ENCODE measurements around the gene RUNDC1.
A peak's percentile ranks its signal among the peaks of the same experiment; 100 is the strongest.
"Not testable (repeated sequence)": the region's sequence is repeated elsewhere in the genome, so short reads cannot be mapped to it uniquely, and the experiment has no call there.

RUNDC1 gene

DNA sequence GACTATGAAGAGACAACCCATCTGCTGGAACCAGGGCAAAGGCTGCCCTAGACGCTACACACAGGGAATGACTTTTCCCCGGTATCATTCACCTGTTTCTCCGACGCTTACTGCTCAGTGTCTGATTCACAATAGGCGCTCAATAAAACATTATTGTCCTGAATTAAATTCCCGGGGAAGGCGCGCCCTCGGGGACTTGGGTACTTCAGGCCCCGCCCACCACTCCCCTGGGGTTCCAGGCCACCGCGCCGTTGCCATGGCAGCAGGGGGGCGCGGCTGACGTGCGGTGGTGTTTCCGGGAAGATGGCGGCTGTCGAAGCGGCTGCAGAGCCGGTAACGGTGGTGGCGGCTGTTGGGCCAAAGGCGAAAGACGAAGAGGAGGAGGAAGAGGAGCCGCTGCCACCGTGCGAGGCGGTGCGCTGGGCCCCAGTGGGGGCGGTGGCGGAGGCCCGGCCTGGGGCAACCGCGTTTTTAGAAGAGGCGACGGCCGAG is at the start of gene RUNDC1:
Gene RUNDC1, plus strand, starts transcription at position 292 of the 492 bp plus-strand sequence. Its CDS starts 12 bp downstream, at position 304.
- peak; percentile 77 to 88 (median 80) for DNase-seq

DNA sequence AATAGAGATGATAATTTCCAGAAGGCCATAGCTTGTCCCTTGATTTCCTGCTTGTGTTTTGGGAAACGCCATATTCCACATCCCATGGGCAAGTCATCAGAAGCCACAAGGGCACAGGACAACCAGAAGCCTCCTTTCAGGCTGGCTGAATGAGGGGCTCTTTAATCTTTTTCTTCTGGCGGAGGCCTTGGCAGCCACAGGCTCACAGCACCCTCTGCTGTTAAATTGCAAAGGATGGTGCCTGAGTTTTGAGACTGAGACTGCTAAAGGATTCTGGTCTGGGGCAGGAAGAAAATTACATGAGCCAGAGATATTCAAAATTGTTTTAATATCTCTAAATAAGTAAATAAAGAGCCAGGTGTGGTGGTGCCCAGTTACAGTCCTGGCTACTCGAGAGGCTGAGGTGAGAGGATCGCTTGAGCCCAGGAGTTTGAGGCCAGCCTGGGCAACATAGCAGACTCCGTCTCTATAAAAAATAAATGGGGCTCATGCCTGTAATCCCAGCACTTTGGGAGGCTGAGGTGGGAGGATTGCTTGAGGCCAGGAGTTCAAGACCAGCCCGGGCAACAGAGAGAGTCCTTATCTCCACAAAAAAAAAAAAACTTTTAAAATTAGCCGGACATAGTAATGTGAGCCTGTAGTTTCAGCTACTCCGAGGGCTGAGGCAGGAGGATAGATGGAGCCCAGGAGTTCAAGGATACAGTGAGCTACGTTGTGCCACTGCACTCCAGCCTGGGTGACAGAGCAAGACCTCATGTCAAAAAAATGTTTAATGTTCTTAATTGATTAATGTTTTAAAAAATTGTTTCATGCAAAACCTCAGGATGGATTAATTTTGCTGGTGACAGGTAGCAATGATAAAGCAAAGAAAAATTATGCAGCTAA is 42.4 kb upstream of the RUNDC1 start:
- no peak for DNase-seq

DNA sequence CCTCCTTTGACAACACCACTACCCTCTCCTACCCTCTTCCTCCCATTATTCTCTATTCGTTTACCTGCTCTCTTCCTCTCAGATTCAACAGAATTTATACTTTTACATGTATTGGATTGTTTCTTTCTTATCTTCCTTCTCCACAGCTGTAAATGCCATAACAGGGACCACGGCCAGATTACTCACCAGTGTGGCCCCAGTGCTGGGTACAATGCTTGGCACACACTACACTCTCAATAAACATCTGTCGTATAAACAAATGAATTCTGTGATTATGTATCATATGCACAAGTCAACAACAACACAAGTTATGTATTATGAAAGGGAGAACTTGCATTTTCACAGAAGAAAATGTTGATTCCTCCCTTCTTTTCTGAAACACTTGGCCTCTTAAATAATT is 36.2 kb upstream of the RUNDC1 start:
- no peak for DNase-seq

DNA sequence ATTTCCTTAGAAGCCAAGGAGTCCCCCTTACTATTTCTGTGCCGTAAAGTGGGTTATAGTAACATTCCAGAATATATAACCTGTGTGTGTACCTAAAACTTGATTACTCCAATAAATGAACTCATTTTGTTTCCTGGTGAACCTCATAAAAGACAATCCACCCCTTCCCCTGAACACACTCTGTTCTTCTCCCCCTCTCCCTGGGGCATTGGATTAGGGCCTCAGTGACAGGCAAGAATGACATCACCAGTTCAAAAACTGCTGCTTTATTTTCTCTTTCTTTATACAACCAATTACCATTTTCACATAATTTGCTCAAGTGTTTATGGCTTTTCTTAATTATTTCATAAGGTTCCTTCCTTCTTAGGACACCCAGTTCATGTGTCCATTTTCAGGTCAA is 33.6 kb upstream of the RUNDC1 start:
- DNase-seq: no peak

DNA sequence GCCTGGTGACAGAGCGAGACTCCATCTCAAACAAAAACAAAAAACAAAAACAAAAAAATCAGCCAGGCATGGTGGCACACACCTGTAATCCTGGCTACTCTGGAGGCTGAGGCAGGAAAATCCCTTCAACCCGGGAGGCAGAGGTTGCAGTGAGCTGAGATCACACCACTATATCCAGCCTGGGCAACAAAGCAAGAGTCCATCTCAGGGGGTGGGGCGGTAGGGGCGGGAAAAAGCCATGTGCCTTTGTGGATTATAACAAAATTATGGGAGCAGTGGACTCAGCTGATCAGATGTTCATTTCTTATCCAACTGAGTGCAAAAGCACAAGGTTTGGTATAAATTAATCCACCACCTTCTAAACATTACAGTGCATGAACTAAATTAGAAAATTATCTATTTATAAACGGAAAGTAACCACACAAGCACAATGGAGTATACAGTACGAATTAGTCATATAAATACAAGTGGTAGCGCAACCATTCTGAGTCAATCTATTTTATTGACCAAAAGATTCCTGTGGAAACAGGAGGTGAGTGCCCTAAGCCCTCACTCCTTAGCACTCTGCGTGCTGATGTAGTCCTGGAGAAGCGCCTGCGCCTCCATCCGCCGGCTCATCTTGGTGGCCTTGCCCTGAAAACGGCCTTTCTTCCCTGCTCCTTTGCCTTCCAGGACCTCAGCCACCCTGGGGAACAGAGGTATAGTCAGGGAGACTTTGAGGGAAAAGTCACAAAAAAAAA is 30.2 kb upstream of the RUNDC1 start:
- DNase-seq: no peak

DNA sequence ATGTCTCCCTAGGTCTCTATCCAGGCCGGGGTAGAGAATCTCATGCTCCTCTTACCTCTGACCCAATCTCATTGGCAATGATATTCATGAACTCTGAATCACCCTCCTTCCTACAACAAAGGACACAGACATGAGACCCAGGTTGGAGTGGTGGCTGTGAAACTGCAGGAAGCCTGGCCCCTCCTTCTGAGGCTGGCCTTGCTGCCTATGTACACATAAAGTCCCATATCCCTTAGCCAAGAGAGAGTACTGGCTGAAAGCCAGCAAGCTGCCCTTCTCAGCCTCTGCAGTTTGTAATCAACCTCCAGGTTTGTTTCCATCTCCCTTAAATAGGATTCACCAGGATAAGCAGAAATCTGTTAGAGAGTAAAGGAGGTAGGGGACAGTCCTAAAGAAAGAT is 26.7 kb upstream of the RUNDC1 start:
- DNase-seq: no peak

DNA sequence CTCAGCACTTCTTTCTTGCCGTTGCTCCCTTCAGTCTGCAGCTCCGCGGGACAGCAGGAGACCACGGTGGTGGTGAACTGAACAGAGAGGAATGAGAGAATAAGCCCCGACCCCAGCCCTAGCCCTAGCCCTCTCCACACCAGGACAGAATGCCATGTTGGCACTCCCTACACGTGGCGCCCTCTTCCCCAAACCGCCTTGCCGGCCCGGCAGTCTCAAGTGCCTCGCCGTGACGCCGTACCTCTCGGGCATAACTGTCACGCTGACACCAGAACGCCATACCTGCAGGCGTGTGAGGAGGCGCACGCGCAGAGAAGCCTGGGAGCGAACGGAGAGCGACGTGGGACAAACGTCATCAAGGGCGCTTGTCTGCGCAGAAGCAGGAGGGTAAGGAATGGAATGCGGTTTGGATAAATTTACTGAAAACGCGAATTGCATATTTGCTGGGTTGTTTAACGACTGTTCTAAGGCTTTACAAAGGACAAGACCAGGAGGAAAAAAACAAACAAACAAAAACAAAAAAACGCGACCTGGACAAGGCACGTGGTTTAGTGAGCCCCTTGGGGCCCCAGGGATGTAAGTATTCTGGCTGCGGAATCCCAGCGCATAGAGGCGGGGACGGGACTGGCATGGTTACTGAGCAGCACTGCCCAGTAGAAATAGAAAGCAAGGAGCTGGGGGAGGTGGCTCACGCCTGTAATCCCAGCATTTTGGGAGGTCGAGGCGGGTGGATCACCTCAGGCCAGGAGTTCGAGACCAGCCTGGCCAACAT is 16.0 kb upstream of the RUNDC1 start, which contains the start of gene AARSD1:
Gene AARSD1, minus strand, starts transcription at position 294 of the 772 bp plus-strand sequence. Its CDS starts 14 bp downstream, at position 280.
- peak; percentile 61 to 79 (median 72) for DNase-seq

DNA sequence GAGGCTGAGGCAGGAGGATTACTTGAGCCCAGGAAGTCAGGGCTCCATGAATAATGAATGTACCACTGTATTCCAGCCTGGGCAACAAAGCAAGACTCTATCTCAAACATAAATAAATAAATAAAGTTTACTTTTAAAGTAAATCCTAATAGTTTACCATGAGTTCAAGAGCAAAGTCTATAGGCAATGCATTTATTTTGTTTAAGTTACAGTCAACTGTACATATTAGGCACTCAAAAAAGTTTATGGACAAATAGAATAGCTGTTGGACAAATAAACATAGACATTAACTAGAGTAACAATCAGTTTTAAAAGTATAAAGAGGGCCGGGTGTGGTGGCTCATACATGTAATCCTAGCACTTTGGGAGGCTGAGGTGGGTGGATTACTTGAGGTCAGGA is 12.4 kb upstream of the RUNDC1 start:
- DNase-seq: no peak

DNA sequence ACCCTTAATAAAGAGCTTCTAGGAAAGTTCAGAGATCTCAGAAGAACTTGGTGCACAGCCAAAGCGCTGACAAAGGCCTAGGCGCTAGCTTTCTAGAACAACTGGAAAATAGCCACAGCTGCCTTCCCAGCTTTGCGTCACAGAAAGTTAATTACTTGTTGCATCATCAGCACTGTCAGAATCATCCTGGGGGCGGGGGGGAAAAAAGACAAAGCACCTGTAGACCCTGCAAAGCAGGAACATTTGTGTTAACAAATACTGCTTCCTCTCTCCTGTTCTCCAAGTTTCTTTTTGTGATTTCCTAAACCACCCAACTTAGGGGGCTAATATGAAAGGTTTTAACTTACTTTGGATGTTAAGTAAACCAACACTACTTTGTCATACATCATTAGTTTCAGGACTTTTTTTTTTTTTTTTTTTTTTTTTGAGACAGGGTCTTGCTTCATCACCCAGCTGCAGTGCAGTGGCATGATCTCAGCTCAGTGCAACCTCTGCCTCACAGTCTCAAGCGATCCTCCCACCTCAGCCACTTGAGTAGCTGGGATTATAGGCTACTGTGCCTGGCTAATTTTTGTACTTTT is 11.3 kb upstream of the RUNDC1 start:
- DNase-seq: no peak

DNA sequence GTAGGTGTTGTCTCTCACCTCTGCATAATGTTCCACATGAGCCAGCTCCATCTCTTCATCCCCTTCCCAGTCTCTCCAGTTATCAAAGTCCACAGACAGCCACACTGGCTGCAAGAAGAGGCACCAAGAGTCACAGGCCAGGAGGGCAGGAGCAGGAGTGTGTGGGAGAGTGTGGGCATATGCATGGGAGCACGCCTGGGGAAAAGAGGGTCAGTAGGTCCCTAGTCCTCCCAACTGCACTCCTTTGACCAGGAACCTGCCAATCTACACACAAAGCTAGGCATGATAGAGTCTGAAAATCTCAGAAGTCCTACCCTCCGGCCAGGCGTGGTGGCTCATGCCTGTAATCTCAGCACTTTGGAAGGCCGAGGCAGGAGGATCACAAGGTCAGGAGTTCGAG is 8.8 kb upstream of the RUNDC1 start:
- DNase-seq: no peak

DNA sequence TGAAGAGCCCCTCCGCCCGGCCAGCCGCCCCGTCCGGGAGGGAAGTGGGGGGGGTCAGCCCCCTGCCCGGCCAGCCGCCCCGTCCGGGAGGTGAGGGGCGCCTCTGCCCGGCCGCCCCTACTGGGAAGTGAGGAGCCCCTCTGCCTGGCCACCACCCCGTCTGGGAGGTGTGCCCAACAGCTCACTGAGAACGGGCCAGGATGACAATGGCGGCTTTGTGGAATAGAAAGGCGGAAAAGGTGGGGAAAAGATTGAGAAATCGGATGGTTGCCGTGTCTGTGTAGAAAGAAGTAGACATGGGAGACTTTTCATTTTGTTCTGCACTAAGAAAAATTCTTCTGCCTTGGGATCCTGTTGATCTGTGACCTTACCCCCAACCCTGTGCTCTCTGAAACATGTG is 7.0 kb upstream of the RUNDC1 start:
- DNase-seq: not testable (repeated sequence)

DNA sequence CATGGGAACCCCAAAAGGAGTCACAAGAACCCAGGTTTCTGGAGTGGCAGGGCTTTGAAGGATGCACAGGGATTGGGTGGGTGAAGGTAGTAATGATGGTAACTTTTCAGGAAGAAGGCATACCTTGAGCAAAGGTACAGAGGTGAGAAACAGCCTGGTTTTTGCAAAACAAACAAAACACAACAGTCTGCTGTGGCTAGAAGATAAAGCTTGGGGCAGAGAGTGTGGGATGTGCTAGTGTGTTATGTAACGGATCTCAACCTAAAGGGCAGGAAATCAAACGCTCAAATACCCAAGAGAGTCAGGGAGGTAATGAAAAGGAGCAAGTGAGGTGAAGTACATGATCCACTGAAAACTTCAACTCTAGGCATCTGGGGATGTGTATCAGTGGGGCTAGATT is 5.1 kb upstream of the RUNDC1 start:
- DNase-seq: no peak

DNA sequence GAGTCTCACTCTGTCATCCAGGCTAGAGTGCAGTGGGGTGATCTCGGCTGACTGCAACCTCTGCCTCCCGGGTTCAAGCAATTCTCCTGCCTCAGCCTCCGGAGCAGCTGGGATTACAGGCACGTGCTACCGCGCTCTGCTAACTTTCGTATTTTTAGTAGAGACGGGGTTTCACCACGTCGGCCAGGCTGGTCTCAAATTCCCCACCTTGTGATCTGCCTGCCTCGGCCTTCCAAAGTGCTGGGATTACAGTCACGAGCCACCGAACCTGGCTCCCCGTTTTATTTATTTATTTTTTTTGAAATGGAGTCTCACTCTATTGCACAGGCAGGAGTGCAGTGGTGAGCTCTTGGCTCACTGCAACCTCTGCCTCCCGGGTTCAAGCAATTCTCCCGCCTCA is 4.7 kb upstream of the RUNDC1 start:
- not testable (repeated sequence) for DNase-seq

DNA sequence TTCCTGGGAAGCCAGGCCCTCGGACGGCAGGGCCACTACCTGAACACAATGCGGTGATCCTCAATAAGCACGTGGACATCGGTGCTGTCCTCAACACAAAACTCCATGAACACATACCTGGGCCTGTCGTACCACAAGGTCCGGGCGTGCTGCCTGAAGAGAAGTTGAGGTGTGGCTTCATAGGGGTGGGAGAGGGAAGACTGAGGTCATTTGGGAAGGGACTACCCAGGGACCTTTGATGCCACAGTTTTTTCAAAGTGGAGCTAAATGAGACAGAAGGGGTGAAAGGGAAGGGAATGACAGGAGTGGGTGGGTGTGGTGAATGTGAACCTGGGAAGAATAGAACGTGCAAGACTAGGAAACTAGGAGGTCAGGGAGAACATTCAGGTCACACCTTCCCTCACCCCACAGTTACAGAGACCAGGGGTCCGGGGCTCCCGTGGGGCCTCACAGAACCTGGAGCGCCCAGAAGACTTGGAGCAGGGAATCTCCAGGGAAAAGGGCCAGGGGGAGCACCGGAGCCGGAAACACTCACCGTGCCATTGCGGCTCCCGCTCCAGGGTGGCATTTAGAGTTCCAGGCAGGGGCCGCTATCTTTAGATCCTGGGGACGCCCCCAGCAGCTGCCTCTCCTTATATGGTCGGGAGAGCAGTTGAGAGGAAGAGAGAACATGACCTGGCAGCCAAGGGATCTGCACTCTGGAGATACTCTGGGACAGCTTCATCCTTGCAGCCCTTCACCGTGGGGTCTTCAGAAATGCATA is 673 bp upstream of the RUNDC1 start, which contains the start of gene PTGES3L:
Gene PTGES3L, minus strand, starts transcription at position 570 of the 763 bp plus-strand sequence. Its CDS starts 27 bp downstream, at position 543.
- DNase-seq: peak in 1 of 4 experiments; percentile 9

DNA sequence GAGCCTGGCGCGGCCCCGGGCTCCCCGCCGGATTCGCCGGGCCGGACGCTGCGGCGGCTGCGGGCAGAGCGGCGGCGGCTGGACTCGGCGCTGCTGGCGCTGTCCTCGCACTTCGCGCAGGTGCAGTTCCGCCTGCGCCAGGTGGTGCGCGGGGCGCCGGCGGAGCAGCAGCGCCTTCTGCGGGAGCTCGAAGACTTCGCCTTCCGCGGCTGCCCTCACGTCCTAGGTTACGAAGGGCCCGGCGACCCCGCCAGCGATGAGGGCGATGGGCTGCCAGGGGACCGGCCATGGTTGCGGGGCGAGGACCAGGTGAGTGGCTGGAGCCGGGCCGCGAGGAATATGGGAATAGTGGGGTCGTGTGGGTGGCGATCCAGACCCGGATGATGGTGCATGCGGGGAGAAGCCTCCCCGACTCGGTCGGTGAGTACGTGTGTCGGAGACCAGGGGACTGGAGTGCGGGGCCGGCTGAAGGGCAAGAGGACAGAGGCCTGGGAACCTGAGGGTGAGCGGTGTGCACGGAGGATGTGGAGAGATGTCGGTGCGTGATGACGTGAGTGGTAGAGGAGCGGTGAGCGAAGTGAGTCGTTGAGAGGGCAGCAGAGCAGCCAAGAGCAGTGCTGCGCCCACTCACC is 517 bp downstream of the RUNDC1 start:
- DNase-seq: peak; percentile 10 to 39 (median 26)

DNA sequence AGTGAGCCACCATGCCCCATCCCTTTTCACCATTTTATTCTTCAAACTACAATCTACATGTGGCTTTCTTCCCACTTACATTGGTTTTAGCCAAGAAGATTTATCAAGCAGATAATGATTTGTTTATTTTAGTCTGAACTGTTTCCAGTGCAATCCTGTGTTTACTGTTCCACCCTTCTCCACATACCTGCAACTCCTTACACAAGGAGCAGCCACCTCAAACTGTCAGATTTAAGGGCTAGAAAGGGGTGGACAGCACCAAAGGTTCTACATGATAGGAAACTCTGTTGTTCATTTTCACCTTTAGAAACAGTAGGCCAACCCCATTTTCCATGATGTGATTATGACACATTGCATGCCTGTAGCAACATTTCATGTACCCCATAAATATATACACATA is 1.9 kb downstream of the RUNDC1 start:
- no peak for DNase-seq

DNA sequence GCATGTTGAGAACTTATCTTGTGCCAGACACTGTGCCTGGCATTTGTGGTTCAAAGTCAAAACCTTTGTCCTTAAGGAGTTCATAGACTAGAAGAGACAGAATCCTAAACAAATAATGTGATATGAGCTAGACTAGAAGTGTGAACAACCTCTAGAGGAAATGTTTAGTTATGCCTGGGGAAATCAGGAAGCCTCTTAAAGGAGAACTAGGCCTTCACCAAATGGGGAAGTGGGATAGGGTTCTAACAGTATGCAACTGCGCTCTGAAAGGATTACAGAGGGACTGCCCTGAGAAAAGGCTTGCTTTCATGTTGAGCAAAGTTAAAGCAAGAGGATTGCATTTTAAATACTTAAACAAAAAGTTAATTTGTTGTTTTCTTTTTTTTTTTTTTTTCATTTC is 4.9 kb downstream of the RUNDC1 start:
- DNase-seq: no peak

DNA sequence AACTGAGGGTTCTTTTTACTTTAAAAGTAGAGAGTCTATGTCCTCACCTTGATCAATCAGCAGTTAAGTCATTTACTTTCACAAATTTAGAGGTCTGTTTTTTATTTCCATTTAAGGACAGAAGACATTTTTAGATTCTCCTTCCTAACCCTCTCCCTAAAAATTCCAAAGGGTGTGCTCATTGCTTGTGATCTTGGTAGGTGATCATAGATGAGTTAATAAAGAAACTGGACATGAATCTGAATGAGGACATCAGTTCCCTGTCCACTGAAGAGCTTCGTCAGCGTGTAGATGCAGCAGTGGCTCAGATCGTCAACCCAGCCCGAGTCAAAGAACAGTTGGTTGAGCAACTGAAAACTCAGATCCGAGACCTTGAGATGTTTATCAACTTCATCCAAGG is 8.8 kb downstream of the RUNDC1 start:
- DNase-seq: no peak

DNA sequence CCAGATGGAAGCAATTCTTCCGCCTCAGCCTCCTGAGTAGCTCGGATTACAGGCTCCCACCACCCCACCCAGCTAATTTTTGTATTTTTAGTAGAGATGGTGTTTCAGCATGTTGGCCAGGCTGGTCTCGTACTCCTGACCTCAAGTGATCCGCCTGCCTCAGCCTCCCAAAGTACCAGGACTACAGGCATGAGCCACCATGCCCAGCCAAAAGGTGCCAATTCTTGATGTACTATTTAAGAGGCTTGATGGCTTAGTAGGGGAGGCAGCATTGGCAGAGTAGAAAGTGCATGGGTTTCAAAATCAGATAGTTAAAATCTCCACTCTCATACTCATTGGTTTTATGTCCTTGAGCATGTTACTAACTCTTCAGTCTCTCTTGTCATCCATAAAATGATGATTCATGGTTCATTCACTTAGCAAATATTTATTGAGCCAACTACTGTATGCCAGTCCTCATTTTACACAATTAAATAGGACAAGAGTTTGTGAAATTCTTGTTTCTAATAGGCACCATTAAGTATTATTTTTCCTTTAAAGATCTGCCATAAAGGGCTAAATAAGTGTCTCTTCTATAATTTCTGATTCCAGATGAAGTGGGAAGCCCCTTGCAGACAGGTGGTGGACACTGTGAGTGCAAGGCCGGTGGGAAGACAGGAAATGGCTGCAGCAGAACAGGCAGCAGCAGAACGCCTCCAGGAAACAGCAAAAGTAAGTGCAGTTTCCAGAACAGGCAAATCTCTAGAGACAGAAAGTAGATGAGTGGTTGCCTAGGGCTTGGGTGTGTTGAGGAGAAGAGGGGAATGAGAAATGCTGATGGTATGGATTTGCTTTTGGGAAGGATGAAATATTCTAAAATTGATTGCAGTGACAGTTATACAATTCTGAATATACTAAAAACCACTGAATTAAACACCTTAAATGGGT is 9.6 kb downstream of the RUNDC1 start:
- no peak for DNase-seq

DNA sequence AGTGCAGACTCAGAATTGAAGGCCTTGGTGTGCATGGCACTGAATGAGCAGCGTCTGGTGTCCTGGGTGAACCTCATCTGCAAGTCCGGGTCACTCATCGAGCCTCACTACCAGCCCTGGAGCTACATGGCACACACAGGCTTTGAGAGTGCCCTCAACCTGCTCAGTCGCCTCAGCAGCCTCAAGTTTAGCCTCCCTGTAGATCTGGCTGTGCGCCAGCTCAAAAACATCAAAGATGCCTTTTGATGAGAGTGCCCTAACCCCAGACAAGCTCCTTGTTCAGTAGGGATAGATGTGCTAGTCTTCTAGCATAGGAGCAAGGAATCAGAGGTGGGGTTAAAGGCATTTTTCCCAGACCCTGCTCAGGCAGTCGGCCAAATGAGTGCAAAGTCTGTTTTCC is 11.1 kb downstream of the RUNDC1 start:
- no peak for DNase-seq
